Osteocyte (in vitro differentiated cells): ENCODE data around the gene PPP3CA. TPM values are rescaled to one million over a fixed set of nuclear protein-coding genes. Genes with fewer than 3 reads are reported as not detected.

Experiments used
- DNase-seq: peaks from one replicate; pipeline ENCODE4 v3.0.0; 2021; ENCODE audit warnings: mixed read lengths; ENCODE audit not compliant: unreplicated experiment; ENCODE audit errors: extremely low spot score
- H3K27ac Mint-ChIP-seq: one replicate; pipeline ENCODE4 v1.8.0; 2021; ENCODE audit warnings: mild to moderate bottlenecking, mixed read lengths; ENCODE audit not compliant: unreplicated experiment
- H3K27me3 Mint-ChIP-seq: one replicate; pipeline ENCODE4 v1.8.0; 2021; ENCODE audit warnings: mixed read lengths; ENCODE audit not compliant: unreplicated experiment
- H3K36me3 Mint-ChIP-seq: one replicate; pipeline ENCODE4 v1.8.0; 2021; ENCODE audit warnings: mixed read lengths; ENCODE audit not compliant: unreplicated experiment
- H3K4me1 Mint-ChIP-seq: one replicate; pipeline ENCODE4 v1.8.0; 2021; ENCODE audit warnings: mixed read lengths; ENCODE audit not compliant: unreplicated experiment
- H3K4me3 Mint-ChIP-seq: one replicate; pipeline ENCODE4 v1.8.0; 2021; ENCODE audit warnings: mild to moderate bottlenecking, moderate library complexity, mixed read lengths; ENCODE audit not compliant: unreplicated experiment
- H3K9me3 Mint-ChIP-seq: one replicate; pipeline ENCODE4 v1.8.0; 2021; ENCODE audit warnings: mixed read lengths; ENCODE audit not compliant: unreplicated experiment
- total RNA-seq: library from RNA; stranded (reverse); gene quantifications from 2 replicates; pipeline ENCODE4 v1.2.1, GENCODE V29; 2021
- TF ChIP-seq, protein P1 (sequence below): fragments of 200-600 bp; sonication (generic); IDR thresholded peaks from 2 replicates; pipeline ENCODE4 v1.5.0; 2021; ENCODE audit warnings: antibody characterized with exemption, mild to moderate bottlenecking, moderate library complexity

PPP3CA gene
- total RNA-seq, 1 donor from 2014 or later = 40.5 TPM

DNA sequence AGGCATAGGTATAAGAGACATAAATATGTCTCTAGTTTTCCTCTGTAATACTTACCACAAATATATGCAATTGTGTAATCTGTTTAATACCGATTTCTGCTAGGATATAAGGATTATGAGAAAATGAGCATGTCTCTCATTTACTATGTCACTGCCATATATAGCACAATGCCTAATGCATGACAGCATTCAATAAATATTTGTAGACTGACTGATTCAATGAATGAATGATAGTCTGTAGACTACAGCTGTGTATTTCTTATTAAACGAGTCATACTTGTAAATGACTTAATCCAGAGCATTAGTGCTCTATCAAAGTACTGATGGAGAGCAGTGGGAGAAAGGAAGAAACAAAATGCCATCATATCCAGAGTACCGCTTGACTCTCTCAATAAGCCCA is 175.6 kb downstream of the PPP3CA start:
- Mint-ChIP-seq H3K36me3 (no peaks in the 10 kb centered on the region), H3K27ac (no peak overlapping the region), H3K4me1 (no peaks in the 10 kb centered on the region), H3K27me3 (no peaks in the 10 kb centered on the region), H3K4me3 (no peak overlapping the region), H3K9me3 (no peaks in the 10 kb centered on the region)
- no peak for DNase-seq
- TF ChIP-seq, protein P1, sequence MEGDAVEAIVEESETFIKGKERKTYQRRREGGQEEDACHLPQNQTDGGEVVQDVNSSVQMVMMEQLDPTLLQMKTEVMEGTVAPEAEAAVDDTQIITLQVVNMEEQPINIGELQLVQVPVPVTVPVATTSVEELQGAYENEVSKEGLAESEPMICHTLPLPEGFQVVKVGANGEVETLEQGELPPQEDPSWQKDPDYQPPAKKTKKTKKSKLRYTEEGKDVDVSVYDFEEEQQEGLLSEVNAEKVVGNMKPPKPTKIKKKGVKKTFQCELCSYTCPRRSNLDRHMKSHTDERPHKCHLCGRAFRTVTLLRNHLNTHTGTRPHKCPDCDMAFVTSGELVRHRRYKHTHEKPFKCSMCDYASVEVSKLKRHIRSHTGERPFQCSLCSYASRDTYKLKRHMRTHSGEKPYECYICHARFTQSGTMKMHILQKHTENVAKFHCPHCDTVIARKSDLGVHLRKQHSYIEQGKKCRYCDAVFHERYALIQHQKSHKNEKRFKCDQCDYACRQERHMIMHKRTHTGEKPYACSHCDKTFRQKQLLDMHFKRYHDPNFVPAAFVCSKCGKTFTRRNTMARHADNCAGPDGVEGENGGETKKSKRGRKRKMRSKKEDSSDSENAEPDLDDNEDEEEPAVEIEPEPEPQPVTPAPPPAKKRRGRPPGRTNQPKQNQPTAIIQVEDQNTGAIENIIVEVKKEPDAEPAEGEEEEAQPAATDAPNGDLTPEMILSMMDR = no peak

DNA sequence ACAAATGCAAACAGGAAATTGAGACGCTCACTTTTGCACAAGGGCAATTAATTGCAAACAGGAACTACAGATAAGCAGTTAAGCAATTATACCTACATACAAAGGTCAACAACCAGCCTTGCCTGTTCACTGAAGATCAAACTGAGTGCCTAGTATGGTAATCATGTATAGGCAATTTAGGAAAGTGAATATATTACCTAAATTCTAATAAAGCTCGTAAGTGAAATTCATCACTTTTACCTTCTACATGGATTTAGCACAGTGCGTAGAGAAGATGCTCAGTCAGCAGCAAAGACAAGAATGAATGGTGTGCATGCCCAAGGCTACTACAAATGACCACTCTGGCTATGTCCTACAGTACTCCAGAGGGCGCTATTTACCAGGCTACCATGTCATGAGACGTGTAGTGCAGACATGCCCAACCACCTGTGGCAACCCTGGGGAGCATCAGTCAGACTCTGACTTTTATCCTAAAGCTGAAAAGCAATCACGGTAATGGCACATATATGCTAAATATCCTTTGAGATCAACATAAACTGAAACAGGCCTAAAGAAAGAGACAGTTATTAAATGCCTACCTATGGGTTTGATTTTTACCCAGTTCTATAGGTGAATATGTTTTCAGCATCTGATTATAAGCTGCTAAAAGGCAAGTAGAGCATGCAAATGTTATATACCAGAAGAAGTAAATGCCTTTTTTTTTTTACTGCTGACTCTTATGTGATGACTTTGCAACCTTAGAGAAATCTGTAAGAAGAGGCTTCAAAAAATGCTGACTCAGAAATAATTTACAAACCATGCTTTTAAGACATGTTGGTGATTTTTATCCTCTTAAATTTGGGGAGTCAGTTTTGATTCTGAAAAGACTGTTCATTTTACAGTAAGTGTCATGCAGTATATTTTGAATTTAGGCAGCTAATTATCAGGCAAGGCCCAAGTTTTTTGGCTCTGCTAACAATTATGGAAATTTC is 178.0 kb downstream of the PPP3CA start:
- Mint-ChIP-seq H3K36me3 (no peaks in the 10 kb centered on the region), H3K27me3 (no peaks in the 10 kb centered on the region), H3K27ac (no peak overlapping the region), H3K4me3 (no peak overlapping the region), H3K9me3 (no peaks in the 10 kb centered on the region), H3K4me1 (no peaks in the 10 kb centered on the region)
- no peak for DNase-seq
- TF ChIP-seq, protein P1 = peak; percentile 59

GRCh38 chr4:101163936-101164335 is 183.4 kb downstream of the PPP3CA start:
- TF ChIP-seq, protein P1 = no peak
- Mint-ChIP-seq H3K36me3 (no peaks in the 10 kb centered on the region), H3K4me1 (no peaks in the 10 kb centered on the region), H3K27me3 (no peaks in the 10 kb centered on the region), H3K9me3 (no peaks in the 10 kb centered on the region), H3K27ac (no peak overlapping the region), H3K4me3 (no peak overlapping the region)
- DNase-seq = no peak

DNA sequence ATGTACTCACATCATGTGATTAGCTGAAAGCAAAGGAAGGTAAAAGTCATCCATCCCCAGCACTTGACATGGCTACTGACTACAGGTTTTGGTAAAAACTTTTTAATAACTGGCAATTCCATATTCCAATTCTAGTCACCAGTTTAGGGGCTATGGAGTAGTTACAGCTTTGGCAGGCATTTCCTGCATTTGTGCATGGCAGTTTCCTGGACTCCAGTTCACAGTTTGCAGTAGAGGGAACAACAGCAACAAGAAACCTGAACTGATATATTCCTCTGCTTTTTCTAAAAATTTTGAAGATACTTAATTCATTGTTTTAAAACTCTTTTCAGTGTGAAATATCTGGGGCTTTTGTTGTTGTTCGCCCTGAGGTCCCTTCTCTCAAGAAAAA is 184.3 kb downstream of the PPP3CA start:
- peaks cover 6% of the 10 kb centered on the region for H3K4me1 Mint-ChIP-seq
- no peak overlapping the region for H3K27ac Mint-ChIP-seq
- no peaks in the 10 kb centered on the region for H3K9me3 Mint-ChIP-seq
- H3K36me3 Mint-ChIP-seq = no peaks in the 10 kb centered on the region
- TF ChIP-seq, protein P1 = no peak
- DNase-seq = no peak
- no peak overlapping the region for H3K4me3 Mint-ChIP-seq
- no peaks in the 10 kb centered on the region for H3K27me3 Mint-ChIP-seq

- H3K27ac Mint-ChIP-seq = no peak overlapping the region
- H3K4me3 Mint-ChIP-seq = no peak overlapping the region
These were observed 186.3 kb downstream of the PPP3CA start for GRCh38 chr4:101160792-101161592.

More at GRCh38 chr4:101160792-101161592, 186.3 kb downstream of the PPP3CA start:
- Mint-ChIP-seq H3K36me3 (no peaks in the 10 kb centered on the region), H3K9me3 (no peaks in the 10 kb centered on the region), H3K4me1 (peaks cover 26% of the 10 kb centered on the region), H3K27me3 (no peaks in the 10 kb centered on the region)
- TF ChIP-seq, protein P1 = no peak
- DNase-seq = no peak
